A673 (cell line): ENCODE measurements around the gene BSN. TPM values are rescaled to one million over a fixed set of nuclear protein-coding genes. Genes with fewer than 3 reads are reported as not detected.

Experiments
- BruUV-seq: library from RNA; stranded (reverse); fragments of 400-500 nt; replicated peaks from 2 replicates; lab custom pipeline; 2021; lab: Mats Ljungman, UMichigan
- CTCF ChIA-PET: fragments of 300-600 bp; sonication (Branson Sonifier 250); formaldehyde crosslinking; loops from one replicate; lab custom pipeline; 2022; ENCODE audit warnings: antibody characterized with exemption; lab: Charles Lee
- POLR2A ChIA-PET: fragments of 300-600 bp; sonication (Branson Sonifier 250); formaldehyde crosslinking; loops from one replicate; lab custom pipeline; 2022; ENCODE audit warnings: antibody characterized with exemption; ENCODE audit not compliant: low non-redundant PET; lab: Charles Lee
- DNase-seq: peaks from one replicate; pipeline ENCODE4 v3.0.0-alpha.2; 2015; ENCODE audit warnings: low spot score
- H3K27ac ChIP-seq: fragments of 200-600 bp; sonication (generic); 2 replicates; pipeline ENCODE4 v1.5.1; 2016; ENCODE audit warnings: mixed run types, low read depth, mild to moderate bottlenecking, mixed read lengths, antibody characterized with exemption, low read length; ENCODE audit not compliant: poor library complexity, severe bottlenecking
- H3K27me3 ChIP-seq: fragments of 200-600 bp; sonication (generic); replicated peaks from 2 replicates; pipeline ENCODE4 v1.6.1; 2017; ENCODE audit warnings: mixed run types, low read depth, mild to moderate bottlenecking, mixed read lengths, antibody characterized with exemption, low read length; ENCODE audit not compliant: insufficient read depth, poor library complexity
- H3K36me3 ChIP-seq: fragments of 200-600 bp; sonication (generic); 2 replicates; pipeline ENCODE4 v1.6.1; 2016; ENCODE audit warnings: mixed run types, mild to moderate bottlenecking, mixed read lengths, antibody characterized with exemption, low read length; ENCODE audit not compliant: insufficient read depth, poor library complexity, severe bottlenecking
- H3K4me1 ChIP-seq: fragments of 200-600 bp; sonication (generic); 2 replicates; pipeline ENCODE4 v1.6.1; 2017; ENCODE audit warnings: mixed run types, mild to moderate bottlenecking, mixed read lengths, antibody characterized with exemption, low read length; ENCODE audit not compliant: insufficient read depth, poor library complexity, severe bottlenecking
- H3K4me3 ChIP-seq: fragments of 200-600 bp; sonication (generic); 2 replicates; pipeline ENCODE4 v1.5.1; 2016; ENCODE audit warnings: low read depth, mixed run types, mild to moderate bottlenecking, mixed read lengths, low read length; ENCODE audit not compliant: poor library complexity, severe bottlenecking
- H3K9me3 ChIP-seq: fragments of 200-600 bp; sonication (generic); 2 replicates; pipeline ENCODE4 v1.6.1; 2016; ENCODE audit warnings: mixed run types, low read depth, mild to moderate bottlenecking, mixed read lengths, antibody characterized with exemption, low read length; ENCODE audit not compliant: poor library complexity, severe bottlenecking
- CTCF ChIP-seq: fragments of 300-800, 200-600 bp; sonication (generic); conservative IDR thresholded peaks from 2 replicates; pipeline ENCODE4 v1.5.1; 2017; ENCODE audit warnings: low read depth, mild to moderate bottlenecking, antibody characterized with exemption, low read length, moderate library complexity, mixed read lengths
- EZH2 ChIP-seq: fragments of 200-600 bp; sonication (generic); IDR thresholded peaks from 2 replicates; pipeline ENCODE4 v1.6.1; 2017; ENCODE audit warnings: borderline replicate concordance, low read depth, mild to moderate bottlenecking, mixed read lengths, antibody characterized with exemption, low read length; ENCODE audit not compliant: poor library complexity, severe bottlenecking
- intact Hi-C: fragments of 100-400 bp; cut with micrococcal nuclease; formaldehyde crosslinking; loops from one replicate; pipeline ENCODE4 v1.10.0; 2022; ENCODE audit not compliant: unreplicated experiment
- total RNA-seq: library from RNA; stranded (reverse); gene quantifications from 2 replicates; pipeline ENCODE4 v1.2.3, GENCODE V29; 2021

Gene BSN
- total RNA-seq, 1 experiment from 2014 or later: 1.4 TPM

GRCh38 chr3:49539659-49540560 lies 14.4 kb upstream of the BSN start:
- ChIA-PET POLR2A (interaction anchor here (0.6 kb wide), 1 partner anchor 132 kb away, joined by 19 read pairs; no protein-coding TSS in a partner anchor), CTCF (interaction anchor here (0.5 to 1.9 kb wide), 10 partner anchors 12 to 184 kb away, joined by 3 to 33 read pairs (median 4); partner anchors contain the start of gene BSN)
- no TSS peak for BruUV-seq
- H3K27ac ChIP-seq: no peak overlapping the region
- no peaks in the 10 kb centered on the region for H3K27me3 ChIP-seq
- peak; percentile 73 for DNase-seq
- peak; percentile 72 for TF ChIP-seq CTCF
- TF ChIP-seq EZH2: no peak
- H3K4me3 ChIP-seq: peak overlapping the region; percentile 60
- H3K4me1 ChIP-seq: no peaks in the 10 kb centered on the region
- H3K9me3 ChIP-seq: no peaks in the 10 kb centered on the region
- intact Hi-C loops: loop anchor here (1.0 kb wide), 1 partner anchor 131 kb away; no protein-coding TSS in a partner anchor
- no peaks in the 10 kb centered on the region for H3K36me3 ChIP-seq

- Histone ChIP-seq H3K27ac (no peak overlapping the region), H3K4me1 (no peaks in the 10 kb centered on the region), H3K27me3 (no peaks in the 10 kb centered on the region), H3K36me3 (no peaks in the 10 kb centered on the region), H3K4me3 (no peak overlapping the region), H3K9me3 (no peaks in the 10 kb centered on the region)
- ChIA-PET POLR2A (no interaction called here), CTCF (interaction anchor here (1.1 kb wide), 1 partner anchor 12 kb away, joined by 4 read pairs; no protein-coding TSS in a partner anchor)
- no peak for TF ChIP-seq CTCF
- no peak for TF ChIP-seq EZH2
- DNase-seq: no peak
- no TSS peak for BruUV-seq
- intact Hi-C loops: no loop called here
These were observed 2.2 kb upstream of the BSN start for GRCh38 chr3:49552087-49552486.

DNA sequence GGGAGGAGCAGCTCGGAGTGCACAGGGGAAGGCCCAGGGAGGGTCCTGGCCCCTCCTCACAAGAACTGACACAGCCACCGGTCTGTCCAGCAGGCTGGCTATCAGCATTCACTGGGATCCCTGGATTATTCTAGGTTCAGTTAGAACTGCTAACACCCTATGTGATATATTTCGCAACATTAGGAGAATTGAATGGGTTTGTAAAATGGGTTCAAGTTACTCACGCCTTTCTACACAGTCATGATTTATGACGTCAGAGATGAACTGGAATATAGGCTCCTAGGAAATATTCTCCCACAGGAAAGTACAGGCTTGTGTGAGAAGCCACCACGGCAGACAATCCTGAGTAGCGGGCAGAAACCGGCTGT lies 969 bp upstream of the BSN start:
- peak overlapping the region; percentile 61 for H3K4me3 ChIP-seq
- H3K9me3 ChIP-seq: no peaks in the 10 kb centered on the region
- no peaks in the 10 kb centered on the region for H3K4me1 ChIP-seq
- no TSS peak for BruUV-seq
- no peaks in the 10 kb centered on the region for H3K36me3 ChIP-seq
- TF ChIP-seq CTCF: no peak
- TF ChIP-seq EZH2: no peak
- H3K27me3 ChIP-seq: no peaks in the 10 kb centered on the region
- intact Hi-C loops: no loop called here
- ChIA-PET POLR2A (no interaction called here), CTCF (interaction anchor here (1.2 kb wide), 1 partner anchor 14 kb away, joined by 3 read pairs; no protein-coding TSS in a partner anchor)
- no peak for DNase-seq
- no peak overlapping the region for H3K27ac ChIP-seq
